Activated naive CD8-positive, alpha-beta T cell treated with anti-CD3 and anti-CD28 coated beads, Interleukin-2, amount 10 ng/mL, durations not matched to agents 7 days and 5 days (primary cell): ENCODE measurements around the gene TLX1. TPM values are rescaled to one million over a fixed set of nuclear protein-coding genes. Genes with fewer than 3 reads are reported as not detected.

Experiments used
- ATAC-seq: fragments of 150-1000 bp; cut with Tn5 transposase; one replicate; pipeline ENCODE4 v1.10.0; 2021; ENCODE audit warnings: low read depth, moderate library complexity
- POLR2A ChIA-PET: fragments of 350-600 bp; sonication (Branson Sonifier 250); formaldehyde crosslinking; loops from one replicate; lab custom pipeline; 2021; ENCODE audit warnings: antibody characterized with exemption; lab: Charles Lee
- DNase-seq: peaks from one replicate; pipeline ENCODE4 v3.0.0; 2021
- H3K27ac Mint-ChIP-seq: one replicate; pipeline ENCODE4 v1.8.0; 2022; ENCODE audit warnings: mild to moderate bottlenecking, mixed read lengths
- H3K27me3 Mint-ChIP-seq: one replicate; pipeline ENCODE4 v1.8.0; 2022; ENCODE audit warnings: mild to moderate bottlenecking, moderate library complexity, mixed read lengths
- H3K36me3 Mint-ChIP-seq: one replicate; pipeline ENCODE4 v1.8.0; 2021; ENCODE audit warnings: mild to moderate bottlenecking, mixed read lengths
- H3K4me1 Mint-ChIP-seq: one replicate; pipeline ENCODE4 v1.8.0; 2021; ENCODE audit warnings: mixed read lengths
- H3K4me3 Mint-ChIP-seq: one replicate; pipeline ENCODE4 v1.8.0; 2022; ENCODE audit warnings: mild to moderate bottlenecking, moderate library complexity, mixed read lengths
- H3K9me3 Mint-ChIP-seq: one replicate; pipeline ENCODE4 v1.8.0; 2021; ENCODE audit warnings: mixed read lengths
- total RNA-seq, 2 experiments: library from RNA; stranded (reverse); gene quantifications; one replicate each; pipeline ENCODE4 v1.2.3, GENCODE V29; 2021

TLX1 gene
- total RNA-seq, 2 experiments from 2014 or later, result not detected

- Mint-ChIP-seq H3K4me1 (peaks cover 3% of the 10 kb centered on the region), H3K36me3 (no peaks in the 10 kb centered on the region), H3K9me3 (no peaks in the 10 kb centered on the region), H3K27ac (no peak overlapping the region), H3K27me3 (peaks cover 26% of the 10 kb centered on the region), H3K4me3 (no peak overlapping the region)
- DNase-seq, result no peak
- POLR2A ChIA-PET, result interaction anchor here (1.0 kb wide), 1 partner anchor 46 kb away, joined by 4 read pairs; no protein-coding TSS in a partner anchor
- ATAC-seq, result no peak
Observed at GRCh38 chr10:101096378-101096777, 34.7 kb upstream of the TLX1 start.

- Mint-ChIP-seq H3K27me3 (peaks cover 25% of the 10 kb centered on the region), H3K36me3 (no peaks in the 10 kb centered on the region), H3K27ac (no peak overlapping the region), H3K4me1 (peaks cover 3% of the 10 kb centered on the region), H3K4me3 (no peak overlapping the region), H3K9me3 (no peaks in the 10 kb centered on the region)
- ATAC-seq, result no peak
- POLR2A ChIA-PET, result no interaction called here
- no peak for DNase-seq
Observed at GRCh38 chr10:101097881-101098280, 33.2 kb upstream of the TLX1 start.

GRCh38 chr10:101099901-101100300, 31.2 kb upstream of the TLX1 start:
- ATAC-seq, result no peak
- Mint-ChIP-seq H3K4me1 (peaks cover 3% of the 10 kb centered on the region), H3K4me3 (no peak overlapping the region), H3K9me3 (no peaks in the 10 kb centered on the region), H3K36me3 (no peaks in the 10 kb centered on the region), H3K27ac (no peak overlapping the region), H3K27me3 (peaks cover 34% of the 10 kb centered on the region)
- POLR2A ChIA-PET, result no interaction called here
- DNase-seq, result no peak

GRCh38 chr10:101101372-101101881, 29.7 kb upstream of the TLX1 start:
- Mint-ChIP-seq H3K27me3 (peaks cover 36% of the 10 kb centered on the region), H3K4me1 (no peaks in the 10 kb centered on the region), H3K9me3 (no peaks in the 10 kb centered on the region)

GRCh38 chr10:101103430-101103829, 27.7 kb upstream of the TLX1 start:
- Mint-ChIP-seq H3K27me3 (peaks cover 40% of the 10 kb centered on the region), H3K4me1 (no peaks in the 10 kb centered on the region), H3K4me3 (no peak overlapping the region), H3K27ac (no peak overlapping the region), H3K9me3 (no peaks in the 10 kb centered on the region), H3K36me3 (no peaks in the 10 kb centered on the region)
- DNase-seq (no peak), ATAC-seq (no peak)
- POLR2A ChIA-PET, result interaction anchor here (1.2 kb wide), 1 partner anchor 15 kb away, joined by 3 read pairs; no protein-coding TSS in a partner anchor

More at GRCh38 chr10:101101372-101101881, 29.7 kb upstream of the TLX1 start:
- Mint-ChIP-seq H3K4me3 (no peak overlapping the region), H3K27ac (no peak overlapping the region), H3K36me3 (no peaks in the 10 kb centered on the region)
- POLR2A ChIA-PET, result interaction anchor here (0.6 kb wide), 1 partner anchor 43 kb away, joined by 5 read pairs; no protein-coding TSS in a partner anchor
- DNase-seq (no peak), ATAC-seq (no peak)

GRCh38 chr10:101106351-101106750, 24.7 kb upstream of the TLX1 start:
- no peak overlapping the region for H3K4me3 Mint-ChIP-seq
- DNase-seq, result no peak
- peaks cover 37% of the 10 kb centered on the region for H3K27me3 Mint-ChIP-seq
- no peaks in the 10 kb centered on the region for H3K9me3 Mint-ChIP-seq
- no peak for ATAC-seq
- no peak overlapping the region for H3K27ac Mint-ChIP-seq
- H3K4me1 Mint-ChIP-seq, result no peaks in the 10 kb centered on the region
- H3K36me3 Mint-ChIP-seq, result no peaks in the 10 kb centered on the region
- POLR2A ChIA-PET, result no interaction called here

- DNase-seq (no peak), ATAC-seq (no peak)
- H3K9me3 Mint-ChIP-seq, result no peaks in the 10 kb centered on the region
- H3K4me1 Mint-ChIP-seq, result no peaks in the 10 kb centered on the region
- H3K36me3 Mint-ChIP-seq, result no peaks in the 10 kb centered on the region
- H3K27ac Mint-ChIP-seq, result no peak overlapping the region
- H3K4me3 Mint-ChIP-seq, result no peak overlapping the region
- peaks cover 26% of the 10 kb centered on the region for H3K27me3 Mint-ChIP-seq
- POLR2A ChIA-PET, result no interaction called here
Observed at GRCh38 chr10:101107771-101108170, 23.3 kb upstream of the TLX1 start.

- Mint-ChIP-seq H3K27me3 (peaks cover 31% of the 10 kb centered on the region), H3K9me3 (no peaks in the 10 kb centered on the region), H3K36me3 (no peaks in the 10 kb centered on the region), H3K4me1 (no peaks in the 10 kb centered on the region), H3K4me3 (no peak overlapping the region), H3K27ac (no peak overlapping the region)
- POLR2A ChIA-PET, result no interaction called here
- ATAC-seq (no peak), DNase-seq (no peak)
Observed at GRCh38 chr10:101110856-101111523, 20.1 kb upstream of the TLX1 start.

- Mint-ChIP-seq H3K4me1 (no peaks in the 10 kb centered on the region), H3K27me3 (peaks cover 31% of the 10 kb centered on the region), H3K36me3 (no peaks in the 10 kb centered on the region), H3K9me3 (no peaks in the 10 kb centered on the region), H3K4me3 (no peak overlapping the region), H3K27ac (no peak overlapping the region)
- no peak for ATAC-seq
- DNase-seq, result no peak
- POLR2A ChIA-PET, result no interaction called here
Observed at GRCh38 chr10:101111547-101111946, 19.6 kb upstream of the TLX1 start.

- H3K27ac Mint-ChIP-seq, result no peak overlapping the region
- DNase-seq (no peak), ATAC-seq (no peak)
- no peaks in the 10 kb centered on the region for H3K36me3 Mint-ChIP-seq
- peaks cover 30% of the 10 kb centered on the region for H3K27me3 Mint-ChIP-seq
- no peak overlapping the region for H3K4me3 Mint-ChIP-seq
- POLR2A ChIA-PET, result no interaction called here
- no peaks in the 10 kb centered on the region for H3K4me1 Mint-ChIP-seq
- H3K9me3 Mint-ChIP-seq, result no peaks in the 10 kb centered on the region
Observed at GRCh38 chr10:101112799-101113594, 18.1 kb upstream of the TLX1 start.

- ATAC-seq (no peak), DNase-seq (no peak)
- no peaks in the 10 kb centered on the region for H3K4me1 Mint-ChIP-seq
- POLR2A ChIA-PET, result no interaction called here
- H3K4me3 Mint-ChIP-seq, result no peak overlapping the region
- peaks cover 35% of the 10 kb centered on the region for H3K27me3 Mint-ChIP-seq
- H3K9me3 Mint-ChIP-seq, result no peaks in the 10 kb centered on the region
- H3K27ac Mint-ChIP-seq, result no peak overlapping the region
- H3K36me3 Mint-ChIP-seq, result no peaks in the 10 kb centered on the region
Observed at GRCh38 chr10:101113890-101114403, 17.2 kb upstream of the TLX1 start.

GRCh38 chr10:101114646-101115045, 16.5 kb upstream of the TLX1 start:
- Mint-ChIP-seq H3K4me3 (no peak overlapping the region), H3K36me3 (no peaks in the 10 kb centered on the region), H3K27me3 (peaks cover 33% of the 10 kb centered on the region), H3K4me1 (no peaks in the 10 kb centered on the region), H3K9me3 (no peaks in the 10 kb centered on the region), H3K27ac (no peak overlapping the region)
- DNase-seq, result no peak
- POLR2A ChIA-PET, result no interaction called here
- no peak for ATAC-seq

- Mint-ChIP-seq H3K27ac (no peak overlapping the region), H3K27me3 (peaks cover 44% of the 10 kb centered on the region), H3K9me3 (no peaks in the 10 kb centered on the region), H3K4me1 (peaks cover 7% of the 10 kb centered on the region), H3K4me3 (no peak overlapping the region), H3K36me3 (no peaks in the 10 kb centered on the region)
- DNase-seq (no peak), ATAC-seq (no peak)
- POLR2A ChIA-PET, result no interaction called here
Observed at GRCh38 chr10:101116754-101117153, 14.3 kb upstream of the TLX1 start.
